Peyer's patch (tissue), 4 donors: ENCODE data around the gene MASP1. TPM values are rescaled to one million over a fixed set of nuclear protein-coding genes. Genes with fewer than 3 reads are reported as not detected.

Experiments
- DNase-seq, 3 donors: peaks; one replicate each; pipeline ENCODE4 v3.0.0-alpha.2; 2017 to 2019
- H3K27ac ChIP-seq, 4 donors: fragments of 200-600 bp; sonication (generic); one replicate each; pipeline ENCODE4 v1.5.1; 2016 to 2019
- H3K27me3 ChIP-seq, 2 donors: fragments of 200-600 bp; sonication (generic); one replicate each; pipeline ENCODE4 v1.5.1; 2019
- H3K36me3 ChIP-seq, 3 donors: fragments of 200-600 bp; sonication (generic); one replicate each; pipeline ENCODE4 v1.5.1; 2016 to 2019
- H3K4me1 ChIP-seq, 4 donors: fragments of 200-600 bp; sonication (generic); one replicate each; pipeline ENCODE4 v1.5.1; 2016 to 2019
- H3K4me3 ChIP-seq, 4 donors: fragments of 200-600 bp; sonication (generic); 1 replicate in 3 of 4; 2 replicates in 1 of 4; pipeline ENCODE4 v1.5.1; 2016 to 2019; ENCODE audit warnings: mild to moderate bottlenecking in 1 of 4
- H3K9me3 ChIP-seq, 4 donors: fragments of 200-600 bp; sonication (generic); one replicate each; pipeline ENCODE4 v1.5.1; 2016 to 2019; ENCODE audit warnings: mild to moderate bottlenecking in 1 of 4
- CTCF ChIP-seq, 6 experiments: fragments of 450-650 bp in 4 of 6; fragments of 200-600 bp in 2 of 6; sonication (generic) in 1 of 6; IDR thresholded peaks; one replicate each; pipeline ENCODE4 v1.5.1; 2017 to 2019; ENCODE audit warnings: antibody characterized with exemption in 6 of 6, mild to moderate bottlenecking in 3 of 6, moderate library complexity in 1 of 6
- POLR2A ChIP-seq, 2 donors: fragments of 450-650 bp; IDR thresholded peaks; one replicate each; pipeline ENCODE4 v1.5.1; 2017; ENCODE audit warnings: antibody characterized with exemption in 2 of 2, mild to moderate bottlenecking in 2 of 2, moderate library complexity in 2 of 2
- total RNA-seq, 4 donors: library from RNA; depleted of rRNA; stranded (reverse); fragments of >200 nt; gene quantifications; one replicate each; pipeline ENCODE4 v1.1.0, GENCODE V29; 2016

MASP1 gene
- total RNA-seq, 4 donors from 2014 or later = 0.70 to 4.2 (median 1.4) TPM

- no peaks in the 10 kb centered on the region for H3K4me1 ChIP-seq
- H3K27ac ChIP-seq = no peak overlapping the region
- no peaks in the 10 kb centered on the region for H3K9me3 ChIP-seq
- no peak overlapping the region for H3K4me3 ChIP-seq
- H3K36me3 ChIP-seq = no peaks in the 10 kb centered on the region
- DNase-seq = no peak
- H3K27me3 ChIP-seq = no peaks in the 10 kb centered on the region
- TF ChIP-seq CTCF (IDR thresholded peaks at IDR 0.05) (no peak), POLR2A (IDR thresholded peaks at IDR 0.05) (no peak)
These were observed 14.4 kb downstream of the MASP1 start for GRCh38 chr3:187277129-187277462.

- Histone ChIP-seq H3K4me1 (no peaks in the 10 kb centered on the region), H3K27me3 (no peaks in the 10 kb centered on the region), H3K36me3 (no peaks in the 10 kb centered on the region), H3K9me3 (no peaks in the 10 kb centered on the region), H3K4me3 (no peak overlapping the region), H3K27ac (no peak overlapping the region)
- no peak for TF ChIP-seq CTCF (IDR thresholded peaks at IDR 0.05)
- TF ChIP-seq POLR2A (IDR thresholded peaks at IDR 0.05) = no peak
- DNase-seq = no peak
These were observed 15.0 kb downstream of the MASP1 start for GRCh38 chr3:187276397-187277128.

DNA sequence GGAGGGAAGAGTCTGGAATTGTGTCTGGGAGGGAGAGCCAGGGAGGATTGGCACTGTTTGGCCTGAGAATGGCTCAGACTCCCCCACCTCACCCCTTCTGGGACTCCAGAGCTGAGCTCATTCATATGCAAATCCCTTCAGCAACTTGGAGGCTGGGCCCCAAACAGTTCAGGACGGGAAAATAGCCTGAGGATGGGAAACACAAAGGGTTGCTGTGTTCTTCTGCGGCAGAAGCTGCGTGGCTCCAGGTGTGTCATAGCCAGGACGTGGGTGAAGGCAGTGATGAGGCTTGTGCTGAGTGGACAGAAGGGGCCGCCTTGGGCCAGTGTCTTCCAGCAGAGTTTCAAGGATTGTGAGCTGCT lies 16.6 kb downstream of the MASP1 start:
- no peaks in the 10 kb centered on the region for H3K36me3 ChIP-seq
- no peak for DNase-seq
- H3K4me3 ChIP-seq = no peak overlapping the region
- H3K9me3 ChIP-seq = no peaks in the 10 kb centered on the region
- H3K27ac ChIP-seq = no peak overlapping the region
- TF ChIP-seq CTCF (IDR thresholded peaks at IDR 0.05) = no peak
- TF ChIP-seq POLR2A (IDR thresholded peaks at IDR 0.05) = no peak
- H3K27me3 ChIP-seq = no peaks in the 10 kb centered on the region
- no peaks in the 10 kb centered on the region for H3K4me1 ChIP-seq

DNA sequence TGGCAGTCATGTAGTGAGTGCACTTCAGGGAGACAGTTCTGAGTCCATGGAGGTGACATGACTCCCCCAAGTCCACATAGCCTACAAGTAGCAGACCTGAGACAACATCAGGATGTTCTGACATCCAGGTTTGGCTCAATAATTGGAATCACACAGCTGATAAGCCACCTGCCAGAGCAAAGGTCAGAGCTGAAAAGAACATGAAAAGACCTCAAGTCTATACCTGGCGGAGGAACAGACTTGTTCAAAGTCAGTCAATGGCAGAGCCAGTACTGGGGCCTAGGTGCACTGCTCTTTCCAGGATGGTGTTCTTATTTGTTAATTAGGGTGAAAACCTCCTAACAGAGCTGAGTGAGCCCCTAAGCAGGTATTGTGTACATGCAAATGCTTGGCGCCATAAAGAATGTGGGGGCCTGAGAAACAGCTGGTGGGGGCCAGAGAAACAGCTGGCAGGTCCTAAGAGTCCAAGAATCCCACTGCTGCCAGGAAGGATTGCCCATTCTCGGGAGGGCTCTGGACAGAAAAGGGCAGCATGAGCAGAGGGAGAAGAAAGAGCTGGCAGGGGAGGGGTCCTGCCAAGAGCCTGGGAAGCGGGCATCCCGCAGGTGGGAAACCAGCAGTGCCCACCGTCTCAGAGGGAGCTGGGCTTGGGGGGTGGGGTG lies 17.1 kb downstream of the MASP1 start:
- H3K36me3 ChIP-seq = no peaks in the 10 kb centered on the region
- no peaks in the 10 kb centered on the region for H3K9me3 ChIP-seq
- DNase-seq = no peak
- H3K27me3 ChIP-seq = no peaks in the 10 kb centered on the region
- no peak for TF ChIP-seq CTCF (IDR thresholded peaks at IDR 0.05)
- no peak for TF ChIP-seq POLR2A (IDR thresholded peaks at IDR 0.05)
- H3K27ac ChIP-seq = no peak overlapping the region
- no peaks in the 10 kb centered on the region for H3K4me1 ChIP-seq
- no peak overlapping the region for H3K4me3 ChIP-seq

DNA sequence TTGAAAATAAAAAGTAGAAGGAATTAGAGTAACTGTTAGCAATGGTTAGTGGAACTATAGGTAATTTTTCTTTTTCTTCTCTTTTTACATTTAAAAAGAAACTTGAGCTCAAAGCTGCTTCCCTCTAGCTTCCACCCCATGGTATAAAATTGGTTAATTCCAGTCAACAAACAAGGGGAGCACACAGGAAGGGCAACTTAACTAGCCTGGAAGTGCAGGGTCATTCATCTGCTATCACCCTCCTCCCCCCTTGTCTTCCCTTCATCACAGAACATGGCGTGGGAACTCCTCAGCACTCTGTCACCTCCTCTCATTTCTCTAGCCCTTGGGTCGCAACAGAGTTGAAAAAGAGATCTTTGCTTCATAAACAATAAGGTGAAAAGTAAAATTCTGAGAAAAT lies 20.0 kb downstream of the MASP1 start:
- Histone ChIP-seq H3K9me3 (peaks cover 0 to 3% (median 0%) of the 10 kb centered on the region in 4 donors), H3K36me3 (no peaks in the 10 kb centered on the region), H3K4me3 (no peak overlapping the region), H3K4me1 (no peaks in the 10 kb centered on the region), H3K27ac (no peak overlapping the region), H3K27me3 (no peaks in the 10 kb centered on the region)
- no peak for TF ChIP-seq CTCF (IDR thresholded peaks at IDR 0.05)
- TF ChIP-seq POLR2A (IDR thresholded peaks at IDR 0.05) = no peak
- no peak for DNase-seq
